H1 (cell line): Measurements from ENCODE around the gene GPATCH11. TPM values are rescaled to one million over a fixed set of nuclear protein-coding genes. Genes with fewer than 3 reads are reported as not detected.

ENCODE experiments used
- BCL11A ChIP-seq, 2 experiments: IDR thresholded peaks; one replicate each; pipeline ENCODE4 v1.6.1; 2011; ENCODE audit warnings: low read depth in 2 of 2, low read length in 2 of 2, mild to moderate bottlenecking in 2 of 2
- CHD7 ChIP-seq: fragments of 300-600 bp; sonication (generic); IDR thresholded peaks from 2 replicates; pipeline ENCODE4 v1.7.1; 2012; ENCODE audit warnings: low read length, moderate library complexity, mild to moderate bottlenecking, inconsistent platforms; ENCODE audit not compliant: insufficient replicate concordance
- EP300 ChIP-seq, 2 experiments: IDR thresholded peaks; 1 replicate in 1 of 2; 2 replicates in 1 of 2; pipeline ENCODE4 v1.6.1; 2011 to 2012; ENCODE audit warnings: low read depth in 2 of 2, low read length in 2 of 2, mild to moderate bottlenecking in 2 of 2, borderline replicate concordance in 1 of 2, inconsistent platforms in 1 of 2, moderate library complexity in 1 of 2
- NRF1 ChIP-seq: IDR thresholded peaks from 2 replicates; pipeline ENCODE4 v1.6.1; 2011; ENCODE audit warnings: mild to moderate bottlenecking, low read depth, low read length, improper control_type of control experiment
- SP1 ChIP-seq: IDR thresholded peaks from 2 replicates; pipeline ENCODE4 v1.6.1; 2011; ENCODE audit warnings: low read depth, low read length
- YY1 ChIP-seq: IDR thresholded peaks from 2 replicates; pipeline ENCODE4 v1.6.1; 2011; ENCODE audit warnings: low read depth, mild to moderate bottlenecking, low read length
- polyA plus RNA-seq, 7 experiments: library from polyadenylated mRNA; depleted of rRNA in 3 of 7; stranded (reverse) in 5 of 7; unstranded in 2 of 7; fragments of >200 nt in 5 of 7; fragments of 200-250 nt in 2 of 7; gene quantifications; 1 replicate in 5 of 7; 2 replicates in 1 of 7; 4 replicates in 1 of 7; pipeline versions ENCODE4 v1.2.1 to v1.2.3, GENCODE V29; 2011 to 2013; ENCODE audit warnings: missing spikeins in 2 of 7, mixed read lengths in 2 of 7
- total RNA-seq: library from RNA; stranded (reverse); fragmentation: NEBNext Ultra II Directional; extraction: Animal tissue kit (Norgen Biotek cat#: 25700); gene quantifications from 2 replicates; pipeline ENCODE4 v1.2.1, GENCODE V29; 2021

Gene GPATCH11
- total and polyA plus RNA-seq, 2 of the 8 experiments (the other 6 are each of a cell fraction or from before 2014, with no cell fraction given), result 0.60 to 3.4 TPM

GRCh38 chr2:37132914-37133313 lies 48.6 kb downstream of the GPATCH11 start (continued):
- TF ChIP-seq BCL11A (IDR thresholded peaks at IDR 0.05; ENCODE audit: low read depth in 2 of 2, low read length in 2 of 2), result no peak
- no peak for TF ChIP-seq CHD7
- no peak for TF ChIP-seq NRF1
- TF ChIP-seq EP300 (IDR thresholded peaks at IDR 0.05; ENCODE audit: borderline replicate concordance in 1 of 2, low read depth in 2 of 2, low read length in 2 of 2), result no peak
- TF ChIP-seq SP1, result no peak
- TF ChIP-seq YY1, result no peak
